Measurements from ENCODE around the gene DUSP15.
A peak's percentile ranks its signal among the peaks of the same experiment; 100 is the strongest.

Gene DUSP15

DNA sequence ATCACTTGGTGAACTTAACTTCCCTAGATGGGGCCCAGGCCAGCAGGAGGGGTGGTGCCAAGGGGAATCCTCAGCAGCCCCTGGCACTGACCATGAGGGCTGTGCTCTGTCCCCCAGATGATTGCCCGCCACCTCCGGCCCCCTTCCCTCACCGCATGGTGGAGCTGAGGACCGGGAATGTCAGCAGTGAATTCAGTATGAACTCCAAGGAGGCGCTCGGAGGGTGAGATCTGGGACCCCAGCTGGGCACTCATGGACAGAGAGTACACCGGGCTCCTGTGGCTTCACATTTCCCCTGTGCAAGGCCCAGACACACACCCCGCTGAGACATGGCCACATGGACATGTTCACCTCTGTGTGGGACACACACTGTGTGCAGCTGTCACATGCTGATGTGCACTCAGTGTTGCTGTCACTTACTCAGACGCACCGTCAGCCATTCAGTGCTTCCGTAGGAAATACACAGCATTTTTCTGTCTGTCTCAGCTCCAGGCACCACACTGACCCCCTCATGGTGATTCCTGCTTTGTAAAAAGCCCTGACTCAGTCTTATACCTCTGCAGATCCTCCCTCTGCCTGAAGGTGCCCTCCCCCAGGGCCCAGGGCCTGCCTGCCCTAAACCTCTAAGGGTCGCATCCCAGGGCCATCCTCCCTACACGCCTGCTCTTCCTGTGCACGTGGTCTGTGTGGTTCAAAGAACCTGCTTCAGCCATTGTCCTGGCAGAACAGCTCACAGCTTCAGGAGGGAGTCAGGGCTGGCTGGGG, 46.8 kb downstream of the DUSP15 start:
- no peak for DNase-seq (ENCODE audit: low read depth)
- H3K4me3 ChIP-seq (ENCODE audit: low read depth, low read length), result no peak overlapping the region
- TF ChIP-seq, protein P1, sequence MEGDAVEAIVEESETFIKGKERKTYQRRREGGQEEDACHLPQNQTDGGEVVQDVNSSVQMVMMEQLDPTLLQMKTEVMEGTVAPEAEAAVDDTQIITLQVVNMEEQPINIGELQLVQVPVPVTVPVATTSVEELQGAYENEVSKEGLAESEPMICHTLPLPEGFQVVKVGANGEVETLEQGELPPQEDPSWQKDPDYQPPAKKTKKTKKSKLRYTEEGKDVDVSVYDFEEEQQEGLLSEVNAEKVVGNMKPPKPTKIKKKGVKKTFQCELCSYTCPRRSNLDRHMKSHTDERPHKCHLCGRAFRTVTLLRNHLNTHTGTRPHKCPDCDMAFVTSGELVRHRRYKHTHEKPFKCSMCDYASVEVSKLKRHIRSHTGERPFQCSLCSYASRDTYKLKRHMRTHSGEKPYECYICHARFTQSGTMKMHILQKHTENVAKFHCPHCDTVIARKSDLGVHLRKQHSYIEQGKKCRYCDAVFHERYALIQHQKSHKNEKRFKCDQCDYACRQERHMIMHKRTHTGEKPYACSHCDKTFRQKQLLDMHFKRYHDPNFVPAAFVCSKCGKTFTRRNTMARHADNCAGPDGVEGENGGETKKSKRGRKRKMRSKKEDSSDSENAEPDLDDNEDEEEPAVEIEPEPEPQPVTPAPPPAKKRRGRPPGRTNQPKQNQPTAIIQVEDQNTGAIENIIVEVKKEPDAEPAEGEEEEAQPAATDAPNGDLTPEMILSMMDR (IDR thresholded peaks at IDR 0.05; ENCODE audit: insufficient read depth, low read depth, low read length, missing control alignments), result no peak

DNA sequence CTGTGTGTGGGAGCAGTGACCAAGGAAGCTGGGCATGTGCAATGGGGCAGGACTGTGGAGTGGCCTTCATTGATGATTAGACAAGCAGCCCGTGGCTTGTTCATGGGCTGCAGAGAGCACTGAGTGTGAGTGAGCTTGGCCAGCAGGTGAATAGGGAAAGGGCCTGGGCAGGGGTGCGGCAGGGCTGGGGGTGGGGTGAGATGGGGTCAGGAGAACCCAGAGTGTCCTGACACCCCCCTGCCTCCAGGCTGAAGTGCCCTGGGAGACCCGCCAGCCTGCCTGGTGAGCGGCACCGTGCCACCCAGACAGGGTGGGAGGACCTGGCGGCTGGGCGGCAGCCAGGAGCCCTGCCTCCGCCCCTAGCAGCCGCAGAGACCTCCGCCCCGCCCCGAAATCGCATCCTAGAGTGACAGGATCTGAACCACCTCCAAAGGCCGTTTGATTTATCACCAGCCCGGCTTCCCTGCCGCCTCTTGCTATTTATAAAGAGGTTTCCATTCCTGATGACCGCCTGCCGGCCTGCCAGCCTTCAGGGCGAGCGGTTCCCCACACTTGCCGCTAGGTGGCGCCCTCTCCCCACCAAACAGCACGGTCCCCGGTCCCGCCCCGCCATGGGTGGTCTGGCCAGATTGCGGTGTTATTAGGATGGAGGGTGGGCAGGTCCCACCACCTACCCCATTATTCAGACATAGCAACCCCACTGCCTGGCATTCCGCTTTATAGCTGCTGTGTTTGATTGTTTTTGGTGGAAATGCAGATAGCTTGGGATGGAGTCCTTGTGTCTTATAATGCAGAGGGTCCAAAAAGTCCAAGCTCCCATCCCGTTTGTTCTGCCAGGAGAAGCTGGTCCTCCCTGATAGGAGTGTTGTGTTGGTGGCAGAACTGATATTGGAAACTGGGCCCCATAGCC, 47.7 kb downstream of the DUSP15 start:
- no peak overlapping the region for H3K4me3 ChIP-seq (ENCODE audit: low read depth, low read length)
- peak; percentile 67 for DNase-seq (ENCODE audit: low read depth)
- TF ChIP-seq, protein P1 (IDR thresholded peaks at IDR 0.05; ENCODE audit: insufficient read depth, low read depth, low read length, missing control alignments), result peak; percentile 96

DNA sequence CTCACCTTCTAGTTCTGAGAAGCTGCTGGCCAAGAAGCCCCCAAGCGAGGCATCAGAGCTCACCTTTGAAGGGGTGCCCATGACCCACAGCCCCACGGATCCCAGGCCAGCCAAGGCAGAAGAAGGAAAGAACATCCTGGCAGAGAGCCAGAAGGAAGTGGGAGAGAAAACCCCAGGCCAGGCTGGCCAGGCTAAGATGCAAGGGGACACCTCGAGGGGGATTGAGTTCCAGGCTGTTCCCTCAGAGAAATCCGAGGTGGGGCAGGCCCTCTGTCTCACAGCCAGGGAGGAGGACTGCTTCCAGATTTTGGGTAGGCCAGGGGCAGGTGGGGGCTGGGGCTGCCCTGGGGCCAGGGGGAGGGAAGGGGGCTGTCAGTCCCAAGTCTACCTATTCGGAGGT, 48.9 kb downstream of the DUSP15 start:
- no peak for DNase-seq (ENCODE audit: low read depth)
- TF ChIP-seq, protein P1 (IDR thresholded peaks at IDR 0.05; ENCODE audit: insufficient read depth, low read depth, low read length, missing control alignments), result no peak
- no peak overlapping the region for H3K4me3 ChIP-seq (ENCODE audit: low read depth, low read length)

DNA sequence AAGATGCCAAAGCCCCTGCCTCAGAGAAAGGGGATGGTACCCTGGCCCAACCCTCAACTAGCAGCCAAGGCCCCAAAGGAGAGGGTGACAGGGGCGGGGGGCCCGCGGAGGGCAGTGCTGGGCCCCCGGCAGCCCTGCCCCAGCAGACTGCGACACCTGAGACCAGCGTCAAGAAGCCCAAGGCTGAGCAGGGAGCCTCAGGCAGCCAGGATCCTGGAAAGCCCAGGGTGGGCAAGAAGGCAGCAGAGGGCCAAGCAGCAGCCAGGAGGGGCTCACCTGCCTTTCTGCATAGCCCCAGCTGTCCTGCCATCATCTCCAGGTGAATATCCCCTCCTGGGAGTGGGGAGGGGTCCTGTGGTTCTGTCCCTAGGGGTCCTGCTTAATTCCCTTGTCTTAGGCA, 50.1 kb downstream of the DUSP15 start:
- TF ChIP-seq, protein P1 (IDR thresholded peaks at IDR 0.05; ENCODE audit: insufficient read depth, low read depth, low read length, missing control alignments), result no peak
- no peak for DNase-seq (ENCODE audit: low read depth)
- no peak overlapping the region for H3K4me3 ChIP-seq (ENCODE audit: low read depth, low read length)

DNA sequence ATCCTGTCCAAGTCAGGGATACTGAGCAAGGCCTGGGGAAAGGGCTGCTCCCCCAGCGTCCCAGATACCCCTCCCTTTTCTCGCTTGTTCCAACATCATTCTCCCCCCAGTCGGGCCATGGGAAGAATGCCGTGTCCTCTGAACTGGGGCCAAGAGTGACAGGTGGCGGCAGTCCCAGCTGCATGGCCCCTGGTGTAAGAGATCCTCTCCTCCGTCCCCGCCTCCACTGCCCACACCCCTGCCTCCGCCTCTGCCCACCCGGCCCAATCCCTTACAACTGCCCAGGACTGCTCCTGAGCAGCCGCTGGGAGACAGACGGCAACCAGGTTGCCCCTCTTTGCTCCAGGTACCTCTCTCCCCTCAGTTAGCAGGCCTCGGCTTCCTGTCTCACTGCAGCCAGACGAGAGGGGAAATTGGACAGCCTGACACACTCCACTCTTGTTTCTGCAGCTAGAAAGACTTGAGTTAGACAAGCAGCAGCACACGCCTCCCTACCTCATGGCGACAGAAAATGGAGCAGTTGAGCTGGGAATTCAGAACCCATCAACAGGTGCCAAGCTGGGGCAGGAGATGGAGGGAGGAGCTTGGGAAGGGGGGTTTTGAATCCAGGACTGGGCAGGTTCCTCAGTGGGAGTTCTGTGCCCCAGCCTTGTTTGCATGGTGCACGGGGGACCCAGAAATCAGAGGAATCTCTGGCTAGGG, 51.1 kb downstream of the DUSP15 start, which contains the start of gene MYLK2:
TSS of gene MYLK2 (plus strand) at position 274 of the 702 bp plus-strand sequence. CDS start at position 499, 225 bp downstream.
- TF ChIP-seq, protein P1 (IDR thresholded peaks at IDR 0.05; ENCODE audit: insufficient read depth, low read depth, low read length, missing control alignments), result no peak
- DNase-seq (ENCODE audit: low read depth), result no peak
- no peak within 1 kb of the TSS for H3K4me3 ChIP-seq (ENCODE audit: low read depth, low read length)

- no peak overlapping the region for H3K4me3 ChIP-seq (ENCODE audit: low read depth, low read length)
- TF ChIP-seq, protein P1 (IDR thresholded peaks at IDR 0.05; ENCODE audit: insufficient read depth, low read depth, low read length, missing control alignments), result no peak
- DNase-seq (ENCODE audit: low read depth), result no peak
Measured at GRCh38 chr20:31818376-31818908, 51.9 kb downstream of the DUSP15 start.

All from GM12865 (cell line).